ENCODE measurements around the gene NKPD1. TPM values are rescaled to one million over a fixed set of nuclear protein-coding genes. Genes with fewer than 3 reads are reported as not detected.

NKPD1 gene
- not detected in 2 replicates for total RNA-seq (2014; rRNA removed; shearing (Covaris generic))

GRCh38 chr19:45160870-45161737 is at the start of gene NKPD1:
TSS of gene NKPD1 (minus strand) at chr19:45160982. CDS start at chr19:45160150, 832 bp downstream.
- no peak within 1 kb of the TSS for H3K4me3 ChIP-seq
- peaks cover 4% of the 10 kb centered on the region; the same call in 1 of the 2 replicates for H3K4me1 ChIP-seq
- H3K9me3 ChIP-seq (replicated peaks): no peaks in the 10 kb centered on the region
- peak; percentile 34 to 37 for DNase-seq
- H3K36me3 ChIP-seq: no peaks in the 10 kb centered on the region
- H3K27me3 ChIP-seq: peaks cover 41% of the 10 kb centered on the region
- no peak within 1 kb of the TSS for H3K27ac ChIP-seq

GRCh38 chr19:45206328-45206727 is 45.5 kb upstream of the NKPD1 start:
- H3K9me3 ChIP-seq (replicated peaks): no peaks in the 10 kb centered on the region
- H3K4me3 ChIP-seq: no peak overlapping the region
- no peak overlapping the region for H3K27ac ChIP-seq
- no peaks in the 10 kb centered on the region; the same call in 1 of the 2 replicates for H3K27me3 ChIP-seq
- no peaks in the 10 kb centered on the region for H3K4me1 ChIP-seq
- no peak for DNase-seq
- H3K36me3 ChIP-seq: no peaks in the 10 kb centered on the region

GRCh38 chr19:45205810-45206209 is 45.0 kb upstream of the NKPD1 start:
- no peaks in the 10 kb centered on the region for H3K4me1 ChIP-seq
- no peaks in the 10 kb centered on the region; the same call in 1 of the 2 replicates for H3K27me3 ChIP-seq
- H3K9me3 ChIP-seq (replicated peaks): no peaks in the 10 kb centered on the region
- no peak overlapping the region for H3K27ac ChIP-seq
- no peak for DNase-seq
- no peak overlapping the region for H3K4me3 ChIP-seq
- no peaks in the 10 kb centered on the region for H3K36me3 ChIP-seq

GRCh38 chr19:45202637-45203036 is 41.9 kb upstream of the NKPD1 start:
- no peak overlapping the region for H3K27ac ChIP-seq
- H3K36me3 ChIP-seq: no peaks in the 10 kb centered on the region
- DNase-seq: no peak
- H3K4me3 ChIP-seq: no peak overlapping the region
- peaks cover 2% of the 10 kb centered on the region; the same call in 1 of the 2 replicates for H3K27me3 ChIP-seq
- no peaks in the 10 kb centered on the region for H3K9me3 ChIP-seq (replicated peaks)
- H3K4me1 ChIP-seq: no peaks in the 10 kb centered on the region

- Histone ChIP-seq H3K27ac (no peak overlapping the region), H3K4me1 (no peaks in the 10 kb centered on the region), H3K27me3 (peaks cover 2% of the 10 kb centered on the region; the same call in 1 of the 2 replicates), H3K36me3 (no peaks in the 10 kb centered on the region), H3K9me3 (replicated peaks) (no peaks in the 10 kb centered on the region), H3K4me3 (no peak overlapping the region)
- peak; percentile 42 to 60 for DNase-seq
Measured at GRCh38 chr19:45200568-45200967, 39.8 kb upstream of the NKPD1 start.

GRCh38 chr19:45195764-45196163 is 35.0 kb upstream of the NKPD1 start:
- DNase-seq: no peak
- Histone ChIP-seq H3K9me3 (replicated peaks) (no peaks in the 10 kb centered on the region), H3K27ac (no peak overlapping the region)

GRCh38 chr19:45191375-45191774 is 30.6 kb upstream of the NKPD1 start:
- Histone ChIP-seq H3K36me3 (no peaks in the 10 kb centered on the region), H3K27ac (no peak overlapping the region), H3K9me3 (replicated peaks) (no peaks in the 10 kb centered on the region), H3K27me3 (no peaks in the 10 kb centered on the region), H3K4me1 (no peaks in the 10 kb centered on the region), H3K4me3 (no peak overlapping the region)
- DNase-seq: no peak

More at GRCh38 chr19:45195764-45196163, 35.0 kb upstream of the NKPD1 start:
- Histone ChIP-seq H3K27me3 (peaks cover 2% of the 10 kb centered on the region; the same call in 1 of the 2 replicates), H3K4me3 (no peak overlapping the region), H3K36me3 (no peaks in the 10 kb centered on the region), H3K4me1 (no peaks in the 10 kb centered on the region)

GRCh38 chr19:45189971-45190370 is 29.2 kb upstream of the NKPD1 start:
- Histone ChIP-seq H3K4me1 (no peaks in the 10 kb centered on the region), H3K27me3 (no peaks in the 10 kb centered on the region), H3K27ac (no peak overlapping the region), H3K36me3 (no peaks in the 10 kb centered on the region), H3K4me3 (no peak overlapping the region), H3K9me3 (replicated peaks) (no peaks in the 10 kb centered on the region)
- DNase-seq: no peak

GRCh38 chr19:45187421-45188100 is 26.8 kb upstream of the NKPD1 start:
- Histone ChIP-seq H3K4me3 (no peak overlapping the region), H3K9me3 (replicated peaks) (no peaks in the 10 kb centered on the region), H3K4me1 (no peaks in the 10 kb centered on the region), H3K36me3 (no peaks in the 10 kb centered on the region), H3K27ac (no peak overlapping the region), H3K27me3 (no peaks in the 10 kb centered on the region)
- DNase-seq: peak in 1 of 2 experiments; percentile 61

- no peak for DNase-seq
- Histone ChIP-seq H3K27me3 (no peaks in the 10 kb centered on the region), H3K4me3 (no peak overlapping the region), H3K27ac (no peak overlapping the region), H3K4me1 (no peaks in the 10 kb centered on the region), H3K36me3 (no peaks in the 10 kb centered on the region), H3K9me3 (replicated peaks) (no peaks in the 10 kb centered on the region)
Measured at GRCh38 chr19:45186509-45187334, 25.9 kb upstream of the NKPD1 start.

GRCh38 chr19:45184115-45184514 is 23.3 kb upstream of the NKPD1 start:
- H3K27me3 ChIP-seq: no peaks in the 10 kb centered on the region
- H3K36me3 ChIP-seq: no peaks in the 10 kb centered on the region
- no peak for DNase-seq
- H3K4me3 ChIP-seq: no peak overlapping the region
- H3K27ac ChIP-seq: no peak overlapping the region
- no peaks in the 10 kb centered on the region for H3K4me1 ChIP-seq
- no peaks in the 10 kb centered on the region for H3K9me3 ChIP-seq (replicated peaks)

- no peak overlapping the region for H3K4me3 ChIP-seq
- H3K9me3 ChIP-seq (replicated peaks): no peaks in the 10 kb centered on the region
Measured at GRCh38 chr19:45182758-45183157, 22.0 kb upstream of the NKPD1 start.

GRCh38 chr19:45180936-45181335 is 20.2 kb upstream of the NKPD1 start:
- Histone ChIP-seq H3K27ac (no peak overlapping the region), H3K27me3 (no peaks in the 10 kb centered on the region), H3K4me1 (no peaks in the 10 kb centered on the region), H3K9me3 (replicated peaks) (no peaks in the 10 kb centered on the region), H3K36me3 (no peaks in the 10 kb centered on the region), H3K4me3 (no peak overlapping the region)
- DNase-seq: no peak

More at GRCh38 chr19:45182758-45183157, 22.0 kb upstream of the NKPD1 start:
- no peaks in the 10 kb centered on the region for H3K4me1 ChIP-seq
- no peak for DNase-seq
- no peaks in the 10 kb centered on the region for H3K36me3 ChIP-seq
- no peaks in the 10 kb centered on the region for H3K27me3 ChIP-seq
- H3K27ac ChIP-seq: no peak overlapping the region

GRCh38 chr19:45179892-45180370 is 19.1 kb upstream of the NKPD1 start:
- Histone ChIP-seq H3K4me1 (no peaks in the 10 kb centered on the region), H3K27me3 (no peaks in the 10 kb centered on the region), H3K9me3 (replicated peaks) (no peaks in the 10 kb centered on the region), H3K4me3 (no peak overlapping the region), H3K36me3 (no peaks in the 10 kb centered on the region), H3K27ac (no peak overlapping the region)
- DNase-seq: no peak

Data from SJCRH30 (cell line).